Testis (tissue), 3 donors: ENCODE measurements around the gene LILRB3. TPM values are rescaled to one million over a fixed set of nuclear protein-coding genes. Genes with fewer than 3 reads are reported as not detected.
"Not testable (repeated sequence)": the region's sequence is repeated elsewhere in the genome, so short reads cannot be mapped to it uniquely, and the experiment has no call there.

Experiments
- DNase-seq: peaks from one replicate; pipeline ENCODE4 v3.0.0-alpha.2; 2019
- H3K27ac ChIP-seq, 2 donors: fragments of 200-600 bp; sonication (generic); one replicate each; pipeline ENCODE4 v1.5.1; 2019
- H3K27me3 ChIP-seq: fragments of 200-600 bp; sonication (generic); one replicate; pipeline ENCODE4 v1.5.1; 2019
- H3K36me3 ChIP-seq: fragments of 200-600 bp; sonication (generic); one replicate; pipeline ENCODE4 v1.5.1; 2017; ENCODE audit warnings: low read depth; ENCODE audit errors: missing control alignments
- H3K4me1 ChIP-seq: fragments of 200-600 bp; sonication (generic); one replicate; pipeline ENCODE4 v1.5.1; 2019
- H3K4me3 ChIP-seq, 2 donors: fragments of 200-600 bp; sonication (generic); one replicate each; pipeline ENCODE4 v1.5.1; 2017 to 2019
- H3K9me3 ChIP-seq: fragments of 200-600 bp; sonication (generic); one replicate; pipeline ENCODE4 v1.5.1; 2017
- CTCF ChIP-seq, 3 experiments: fragments of 450-650 bp in 2 of 3; fragments of 200-600 bp in 1 of 3; sonication (generic) in 1 of 3; IDR thresholded peaks; one replicate each; pipeline ENCODE4 v1.5.1; 2016 to 2019; ENCODE audit warnings: antibody characterized with exemption in 3 of 3, mild to moderate bottlenecking in 2 of 3, moderate library complexity in 1 of 3
- POLR2A ChIP-seq: fragments of 450-650 bp; IDR thresholded peaks from one replicate; pipeline ENCODE4 v1.6.1; 2017; ENCODE audit warnings: antibody characterized with exemption, mild to moderate bottlenecking, moderate library complexity
- WGBS, 2 donors: methylation state at CpG; one replicate each; pipeline ENCODE4 v1.1.5; 2018; 5-methylcytosine and 5-hydroxymethylcytosine counted together
- intact Hi-C: fragments of 100-400 bp; cut with DNase I; formaldehyde crosslinking; loops from one replicate; pipeline ENCODE4 v1.15.1; 2023; ENCODE audit warnings: low total_unique reads
- polyA plus RNA-seq: library from polyadenylated mRNA; stranded (reverse); fragments of 350-450 nt; fragmentation: Illumina TruSeq; extraction: RNeasy Lipid Tissue Mini Kit (QIAGEN cat#74804); gene quantifications from one replicate; pipeline ENCODE4 v1.2.3, GENCODE V29; 2014; ENCODE audit warnings: low read depth, low replicate concordance; ENCODE audit not compliant: insufficient read depth
- total RNA-seq, 2 donors: library from RNA; depleted of rRNA; stranded (reverse); fragments of >200 nt; gene quantifications; one replicate each; pipeline ENCODE4 v1.2.3, GENCODE V29; 2016

Gene LILRB3
- total and polyA plus RNA-seq, 3 donors from 2014 or later = 3.6 to 11.0 (median 4.9) TPM

- Histone ChIP-seq H3K27ac (no peak overlapping the region), H3K4me1 (no peaks in the 10 kb centered on the region), H3K36me3 (no peaks in the 10 kb centered on the region), H3K9me3 (no peaks in the 10 kb centered on the region), H3K4me3 (no peak overlapping the region), H3K27me3 (no peaks in the 10 kb centered on the region)
- peak; percentile 57 for DNase-seq
- TF ChIP-seq CTCF (IDR thresholded peaks at IDR 0.05) = no peak
- TF ChIP-seq POLR2A = no peak
- intact Hi-C loops = no loop called here
- 66 to 90% methylated on average over 7 to 21 of the region's 23 CpGs for WGBS, 2 donors
Observed at GRCh38 chr19:54178581-54179261, 44.1 kb downstream of the LILRB3 start.

GRCh38 chr19:54173951-54174834 lies 48.6 kb downstream of the LILRB3 start:
- Histone ChIP-seq H3K4me1 (peaks cover 6% of the 10 kb centered on the region), H3K9me3 (no peaks in the 10 kb centered on the region), H3K27ac (no peak overlapping the region), H3K27me3 (no peaks in the 10 kb centered on the region), H3K36me3 (no peaks in the 10 kb centered on the region), H3K4me3 (no peak overlapping the region)
- no peak for DNase-seq
- intact Hi-C loops = no loop called here
- 59 to 82% methylated on average over 6 to 19 of the region's 25 CpGs for WGBS, 2 donors
- TF ChIP-seq CTCF (IDR thresholded peaks at IDR 0.05) (no peak), POLR2A (no peak)

GRCh38 chr19:54173359-54173699 lies 49.5 kb downstream of the LILRB3 start:
- intact Hi-C loops = no loop called here
- Histone ChIP-seq H3K36me3 (no peaks in the 10 kb centered on the region), H3K27ac (no peak overlapping the region), H3K4me1 (peaks cover 6% of the 10 kb centered on the region), H3K9me3 (no peaks in the 10 kb centered on the region), H3K4me3 (no peak overlapping the region), H3K27me3 (no peaks in the 10 kb centered on the region)
- TF ChIP-seq POLR2A = no peak
- no peak for DNase-seq
- WGBS, 2 donors = 59 to 80% methylated on average over 7 to 15 of the region's 15 CpGs

- Histone ChIP-seq H3K27me3 (no peaks in the 10 kb centered on the region), H3K9me3 (no peaks in the 10 kb centered on the region), H3K27ac (no peak within 1 kb of the TSS), H3K4me3 (no peak within 1 kb of the TSS), H3K4me1 (peaks cover 6% of the 10 kb centered on the region), H3K36me3 (no peaks in the 10 kb centered on the region)
- 29 to 34% methylated on average over 3 to 13 of the region's 13 CpGs for WGBS, 2 donors
- TF ChIP-seq CTCF (IDR thresholded peaks at IDR 0.05) (no peak), POLR2A (no peak)
- intact Hi-C loops = no loop called here
- no peak for DNase-seq
Observed at GRCh38 chr19:54172471-54173358, 50.1 kb downstream of the LILRB3 start, which contains the start of gene TMC4. TSS of gene TMC4 (minus strand) at chr19:54173160. CDS start at chr19:54173117, 43 bp downstream.

- H3K27me3 ChIP-seq, DNase-seq, H3K36me3 ChIP-seq, H3K9me3 ChIP-seq, intact Hi-C loops, H3K4me3 ChIP-seq, H3K4me1 ChIP-seq, H3K27ac ChIP-seq: not testable (repeated sequence)
- 76% methylated on average over 14 to 18 of the region's 23 CpGs for WGBS, 2 donors
Observed at GRCh38 chr19:54171736-54172431, 50.9 kb downstream of the LILRB3 start.
